Keratinocyte (primary cell): ENCODE results near the gene CARD9. TPM values are rescaled to one million over a fixed set of nuclear protein-coding genes. Genes with fewer than 3 reads are reported as not detected.

Experiments used
- DNase-seq: peaks from one replicate; pipeline ENCODE4 v3.0.0-alpha.2; 2011; ENCODE audit warnings: low read depth, missing footprints, low spot score
- FAIRE-seq: peaks from 2 replicates; lab custom pipeline; 2011; peaks lifted over from hg19 to GRCh38; lab: Jason Lieb, UNC
- H2AFZ ChIP-seq: 2 replicates; pipeline ENCODE4 v1.6.0; 2012; ENCODE audit warnings: low read length, control low read depth, inconsistent platforms; ENCODE audit not compliant: control insufficient read depth
- H3K27ac ChIP-seq: 2 replicates; pipeline ENCODE4 v1.5.1; 2011; ENCODE audit warnings: low read length; ENCODE audit not compliant: control insufficient read depth, insufficient read depth
- H3K27me3 ChIP-seq: 3 replicates; pipeline ENCODE4 v1.6.0; 2011; ENCODE audit warnings: low read length; ENCODE audit not compliant: control insufficient read depth, insufficient read depth; ENCODE audit errors: extremely low read depth
- H3K36me3 ChIP-seq, 2 experiments: 2 replicates in 1 of 2; 3 replicates in 1 of 2; pipeline ENCODE4 v1.5.1; 2011; ENCODE audit warnings: low read length in 2 of 2, mild to moderate bottlenecking in 1 of 2; ENCODE audit not compliant: control insufficient read depth in 2 of 2, insufficient read depth in 2 of 2; ENCODE audit errors: extremely low read depth in 1 of 2
- H3K4me1 ChIP-seq: 3 replicates; pipeline ENCODE4 v1.5.1; 2011; ENCODE audit warnings: low read length; ENCODE audit not compliant: control insufficient read depth, insufficient read depth; ENCODE audit errors: extremely low read depth
- H3K4me2 ChIP-seq: 3 replicates; pipeline ENCODE4 v1.6.0; 2011; ENCODE audit warnings: low read depth, low read length; ENCODE audit not compliant: control insufficient read depth, insufficient read depth; ENCODE audit errors: extremely low read depth
- H3K4me3 ChIP-seq, 3 experiments: fragments of 200-600 bp in 1 of 3; sonication (generic) in 1 of 3; 2 replicates in 2 of 3; 3 replicates in 1 of 3; pipeline ENCODE4 v1.5.1; 2011 to 2016; ENCODE audit warnings: low read length in 3 of 3, mild to moderate bottlenecking in 3 of 3, control low read depth in 2 of 3, inconsistent platforms in 1 of 3, low read depth in 1 of 3, mixed read lengths in 1 of 3, mixed run types in 1 of 3, moderate library complexity in 1 of 3; ENCODE audit not compliant: control insufficient read depth in 2 of 3, insufficient read depth in 2 of 3; ENCODE audit errors: extremely low read depth in 1 of 3
- H3K79me2 ChIP-seq: 2 replicates; pipeline ENCODE4 v1.6.0; 2012; ENCODE audit warnings: low read length; ENCODE audit not compliant: control insufficient read depth, insufficient read depth
- H3K9ac ChIP-seq: 3 replicates; pipeline ENCODE4 v1.6.0; 2011; ENCODE audit warnings: low read length; ENCODE audit not compliant: control insufficient read depth, insufficient read depth; ENCODE audit errors: extremely low read depth
- H3K9me1 ChIP-seq: 3 replicates; pipeline ENCODE4 v1.6.0; 2011; ENCODE audit warnings: low read length; ENCODE audit not compliant: control insufficient read depth, insufficient read depth; ENCODE audit errors: extremely low read depth
- H3K9me3 ChIP-seq: 2 replicates; pipeline ENCODE4 v1.5.1; 2012; ENCODE audit warnings: low read depth, low read length; ENCODE audit not compliant: control insufficient read depth
- H4K20me1 ChIP-seq: 3 replicates; pipeline ENCODE4 v1.6.0; 2011; ENCODE audit warnings: low read length; ENCODE audit not compliant: control insufficient read depth, insufficient read depth; ENCODE audit errors: extremely low read depth
- EZH2 ChIP-seq: IDR thresholded peaks from one replicate; pipeline ENCODE4 v1.6.1; 2012; ENCODE audit warnings: inconsistent platforms, mild to moderate bottlenecking, low read length, moderate library complexity
- dilution Hi-C: fragments of 300-500 bp; cut with MboI; formaldehyde crosslinking; loops from one replicate; pipeline ENCODE4 v1.7.0; 2020; ENCODE audit warnings: low sequenced_read_pairs; ENCODE audit not compliant: extremely low pct_ligation_motif_present
- polyA plus RNA-seq, 5 experiments: library from polyadenylated mRNA; depleted of rRNA in 3 of 5; stranded (reverse) in 3 of 5; stranded (forward) in 1 of 5; unstranded in 1 of 5; fragments of >200 nt; gene quantifications; 1 replicate in 1 of 5; 2 replicates in 3 of 5; 3 replicates in 1 of 5; pipeline versions ENCODE4 v1.2.1 to v1.2.3, GENCODE V29; 2011 to 2012; ENCODE audit warnings: missing spikeins in 2 of 5, low read depth in 1 of 5, low replicate concordance in 1 of 5
- TF ChIP-seq, protein P1 (sequence below), 3 experiments: IDR thresholded peaks in 1 of 3; conservative IDR thresholded peaks in 1 of 3; optimal IDR thresholded peaks in 1 of 3; 2 replicates in 2 of 3; 3 replicates in 1 of 3; pipeline versions ENCODE3 to v1.5.1; 2011; ENCODE audit warnings: low read length in 3 of 3, mild to moderate bottlenecking in 3 of 3, moderate library complexity in 2 of 3, control low read depth in 1 of 3, inconsistent platforms in 1 of 3; ENCODE audit not compliant: insufficient read depth in 2 of 3; ENCODE audit errors: extremely low read depth in 1 of 3

Gene CARD9
- polyA plus RNA-seq, 1 donor (not counting 4 experiments of a cell fraction or from before 2014, with no cell fraction given) = 0.07 TPM

DNA sequence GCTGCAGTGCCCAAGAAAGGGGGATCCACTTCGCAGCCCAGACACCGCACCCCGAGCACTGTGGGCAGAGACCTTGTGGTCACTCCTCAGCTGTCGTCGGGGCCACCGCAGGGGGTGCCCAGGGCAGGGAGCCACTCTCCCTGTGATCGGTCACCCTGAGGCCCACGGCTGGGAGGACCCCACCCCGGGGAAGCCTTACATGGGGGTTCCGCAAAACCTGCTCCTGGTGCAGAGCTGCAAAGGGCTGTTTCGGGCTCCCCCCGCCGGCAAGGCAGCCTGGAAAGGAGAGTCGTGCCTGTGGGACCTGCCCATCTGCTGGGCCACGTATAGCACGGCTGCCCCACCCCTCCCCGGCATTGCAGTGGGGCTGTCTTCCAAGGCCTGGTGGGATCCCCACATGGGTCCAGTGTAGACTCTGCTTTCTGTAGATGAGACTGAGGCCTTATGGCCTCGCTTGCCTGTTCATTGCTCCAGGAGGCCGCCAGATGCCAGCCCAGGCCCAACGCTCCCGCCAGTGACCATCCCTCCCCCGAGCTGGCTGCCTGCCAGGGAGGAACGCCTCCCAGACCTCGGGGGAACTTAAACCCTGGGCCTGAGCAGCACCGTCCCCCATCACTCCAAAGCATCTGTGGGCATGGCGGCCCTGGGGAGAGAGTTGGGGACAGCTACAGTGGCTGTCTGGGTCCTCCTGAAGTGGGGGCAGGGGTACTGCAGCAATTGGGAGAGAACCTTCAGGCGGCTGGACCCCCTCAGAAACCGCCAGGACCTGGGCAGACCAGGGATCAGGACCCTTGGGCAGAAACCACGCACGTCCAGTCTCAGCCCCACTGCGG lies 8.3 kb downstream of the CARD9 start:
- TF ChIP-seq EZH2 = no peak
- TF ChIP-seq, protein P1, sequence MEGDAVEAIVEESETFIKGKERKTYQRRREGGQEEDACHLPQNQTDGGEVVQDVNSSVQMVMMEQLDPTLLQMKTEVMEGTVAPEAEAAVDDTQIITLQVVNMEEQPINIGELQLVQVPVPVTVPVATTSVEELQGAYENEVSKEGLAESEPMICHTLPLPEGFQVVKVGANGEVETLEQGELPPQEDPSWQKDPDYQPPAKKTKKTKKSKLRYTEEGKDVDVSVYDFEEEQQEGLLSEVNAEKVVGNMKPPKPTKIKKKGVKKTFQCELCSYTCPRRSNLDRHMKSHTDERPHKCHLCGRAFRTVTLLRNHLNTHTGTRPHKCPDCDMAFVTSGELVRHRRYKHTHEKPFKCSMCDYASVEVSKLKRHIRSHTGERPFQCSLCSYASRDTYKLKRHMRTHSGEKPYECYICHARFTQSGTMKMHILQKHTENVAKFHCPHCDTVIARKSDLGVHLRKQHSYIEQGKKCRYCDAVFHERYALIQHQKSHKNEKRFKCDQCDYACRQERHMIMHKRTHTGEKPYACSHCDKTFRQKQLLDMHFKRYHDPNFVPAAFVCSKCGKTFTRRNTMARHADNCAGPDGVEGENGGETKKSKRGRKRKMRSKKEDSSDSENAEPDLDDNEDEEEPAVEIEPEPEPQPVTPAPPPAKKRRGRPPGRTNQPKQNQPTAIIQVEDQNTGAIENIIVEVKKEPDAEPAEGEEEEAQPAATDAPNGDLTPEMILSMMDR (optimal IDR thresholded peaks at IDR 0.05 in 1 of 3, IDR thresholded peaks at IDR 0.05 in 1 of 3, conservative IDR thresholded peaks at IDR 0.05 in 1 of 3; ENCODE audit: extremely low read depth in 1 of 3, insufficient read depth in 2 of 3, low read length in 3 of 3) = no peak
- dilution Hi-C loops = no loop called here
- no peak for FAIRE-seq

DNA sequence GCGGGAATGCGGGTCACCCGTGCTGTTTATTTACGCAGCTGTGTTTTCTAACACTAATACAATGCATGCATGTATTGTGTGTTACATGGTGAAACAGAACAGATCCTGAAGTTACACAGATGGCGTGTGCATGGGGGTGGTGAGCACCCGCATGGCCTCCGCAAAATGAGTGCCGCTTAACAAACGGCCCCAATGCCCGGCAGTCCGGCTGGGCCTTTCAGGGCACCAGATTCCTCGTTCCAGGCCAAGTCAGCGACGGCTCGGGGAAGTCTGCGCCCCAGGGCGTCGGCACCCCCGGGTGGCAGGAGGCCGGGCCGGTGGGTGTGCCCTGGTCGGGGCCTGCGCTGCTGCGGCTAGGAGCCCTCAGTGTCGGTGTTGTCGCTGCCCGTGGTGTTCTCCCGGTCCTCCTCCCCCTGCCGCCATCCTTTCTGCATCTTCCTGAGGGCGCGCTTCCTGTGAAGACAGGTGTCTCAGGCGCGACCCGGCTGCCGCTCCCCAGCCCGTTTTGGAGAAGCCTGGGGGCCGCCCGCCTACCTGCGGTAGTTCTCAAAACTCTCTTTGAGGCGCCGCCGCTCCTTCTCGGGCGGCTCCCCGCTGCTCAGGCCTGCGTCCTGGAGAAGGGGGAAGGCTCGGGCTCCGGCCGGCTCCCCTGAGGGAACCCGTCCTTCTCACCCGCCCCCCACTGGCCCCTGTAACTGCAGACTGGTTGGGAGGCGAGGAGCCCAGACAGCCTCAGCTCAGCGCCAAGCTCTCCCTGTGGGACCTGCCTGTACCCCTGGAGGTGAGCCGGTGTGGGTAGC lies 9.3 kb downstream of the CARD9 start:
- H3K9me3 ChIP-seq = no peaks in the 10 kb centered on the region
- peak overlapping the region; percentile 79 for H3K4me2 ChIP-seq
- H4K20me1 ChIP-seq = no peaks in the 10 kb centered on the region
- no peak for FAIRE-seq
- H3K4me1 ChIP-seq = peaks cover 12% of the 10 kb centered on the region
- no peak overlapping the region for H2AFZ ChIP-seq
- H3K4me3 ChIP-seq = peak overlapping the region; percentile 18 to 55 (median 53)
- no peak overlapping the region for H3K9ac ChIP-seq
- no peak for DNase-seq
- TF ChIP-seq, protein P1 (optimal IDR thresholded peaks at IDR 0.05 in 1 of 3, IDR thresholded peaks at IDR 0.05 in 1 of 3, conservative IDR thresholded peaks at IDR 0.05 in 1 of 3; ENCODE audit: extremely low read depth in 1 of 3, insufficient read depth in 2 of 3, low read length in 3 of 3) = no peak
- no peak for TF ChIP-seq EZH2
- H3K36me3 ChIP-seq = peaks cover 0 to 3% of the 10 kb centered on the region in 2 experiments
- no peaks in the 10 kb centered on the region for H3K79me2 ChIP-seq
- H3K9me1 ChIP-seq = no peaks in the 10 kb centered on the region
- dilution Hi-C loops = no loop called here
- no peak overlapping the region for H3K27ac ChIP-seq
- H3K27me3 ChIP-seq = no peaks in the 10 kb centered on the region

More for the DNA sequence above, 8.3 kb downstream of the CARD9 start:
- no peaks in the 10 kb centered on the region for H3K79me2 ChIP-seq
- DNase-seq = no peak
- H3K4me1 ChIP-seq = peaks cover 12% of the 10 kb centered on the region
- H3K4me2 ChIP-seq = no peak overlapping the region
- no peaks in the 10 kb centered on the region for H3K9me3 ChIP-seq
- H3K4me3 ChIP-seq = no peak overlapping the region
- H4K20me1 ChIP-seq = no peaks in the 10 kb centered on the region
- H3K9me1 ChIP-seq = no peaks in the 10 kb centered on the region
- no peak overlapping the region for H2AFZ ChIP-seq
- H3K27me3 ChIP-seq = no peaks in the 10 kb centered on the region
- H3K27ac ChIP-seq = no peak overlapping the region
- no peak overlapping the region for H3K9ac ChIP-seq
- H3K36me3 ChIP-seq = peaks cover 0 to 3% of the 10 kb centered on the region in 2 experiments
